Mesendoderm (in vitro differentiated cells): ENCODE data around the gene CDC6.
A peak's percentile ranks its signal among the peaks of the same experiment; 100 is the strongest.

ENCODE experiments used
- DNase-seq: peaks from one replicate; pipeline ENCODE4 v3.0.0; 2013
- H2AK5ac ChIP-seq: 2 replicates; pipeline ENCODE4 v1.6.1; 2013; ENCODE audit warnings: low read length, inconsistent platforms
- H2BK120ac ChIP-seq: 2 replicates; pipeline ENCODE4 v1.6.1; 2013; ENCODE audit warnings: low read depth, mild to moderate bottlenecking, low read length, moderate library complexity, mixed read lengths
- H2BK15ac ChIP-seq: replicated peaks from 2 replicates; pipeline ENCODE4 v1.6.1; 2013; ENCODE audit warnings: low read depth, mild to moderate bottlenecking, moderate library complexity
- H2BK5ac ChIP-seq: 2 replicates; pipeline ENCODE4 v1.6.1; 2013; ENCODE audit warnings: low read length, inconsistent platforms
- H3K18ac ChIP-seq: 2 replicates; pipeline ENCODE4 v1.6.1; 2013; ENCODE audit warnings: mild to moderate bottlenecking, low read length, mixed read lengths
- H3K23ac ChIP-seq: one replicate; pipeline ENCODE4 v1.6.1; 2013; ENCODE audit warnings: low read length
- H3K27ac ChIP-seq: 2 replicates; pipeline ENCODE4 v1.5.1; 2013; ENCODE audit warnings: low read depth, mild to moderate bottlenecking, inconsistent platforms, low read length, moderate library complexity
- H3K27me3 ChIP-seq: 2 replicates; pipeline ENCODE4 v1.6.1; 2013; ENCODE audit warnings: low read length, control low read depth, mild to moderate bottlenecking, inconsistent platforms; ENCODE audit not compliant: insufficient read depth, poor library complexity
- H3K36me3 ChIP-seq: 2 replicates; pipeline ENCODE4 v1.6.1; 2013; ENCODE audit warnings: low read length, inconsistent platforms; ENCODE audit not compliant: control insufficient read depth, insufficient read depth
- H3K4ac ChIP-seq: one replicate; pipeline ENCODE4 v1.6.1; 2013; ENCODE audit warnings: low read depth, mild to moderate bottlenecking, low read length, moderate library complexity
- H3K4me1 ChIP-seq: 2 replicates; pipeline ENCODE4 v1.6.1; 2013; ENCODE audit warnings: low read depth, low read length, inconsistent platforms; ENCODE audit not compliant: control insufficient read depth
- H3K4me2 ChIP-seq: 2 replicates; pipeline ENCODE4 v1.6.1; 2013; ENCODE audit warnings: low read length
- H3K4me3 ChIP-seq: 2 replicates; pipeline ENCODE4 v1.5.1; 2013; ENCODE audit warnings: mild to moderate bottlenecking, low read length
- H3K56ac ChIP-seq: one replicate; pipeline ENCODE4 v1.6.1; 2013; ENCODE audit warnings: low read length
- H3K79me1 ChIP-seq: 2 replicates; pipeline ENCODE4 v1.6.1; 2013; ENCODE audit warnings: low read length, inconsistent platforms
- H3K79me2 ChIP-seq: 2 replicates; pipeline ENCODE4 v1.6.1; 2013; ENCODE audit warnings: mild to moderate bottlenecking, low read length; ENCODE audit not compliant: control insufficient read depth, insufficient read depth
- H3K9ac ChIP-seq: 2 replicates; pipeline ENCODE4 v1.6.1; 2013; ENCODE audit warnings: low read length, inconsistent platforms
- H4K5ac ChIP-seq: one replicate; pipeline ENCODE4 v1.6.1; 2013; ENCODE audit warnings: low read length
- H4K8ac ChIP-seq: one replicate; pipeline ENCODE4 v1.6.1; 2013; ENCODE audit warnings: low read depth, mild to moderate bottlenecking, control low read depth, low read length, moderate library complexity
- WGBS: extraction: QIAGEN DNeasy Blood & Tissue Kit; methylation state at CpG from one replicate; pipeline ENCODE4 v1.1.7; 2013; ENCODE audit warnings: low lambda C conversion rate, missing lambda C conversion rate; ENCODE audit not compliant: insufficient coverage; ENCODE audit errors: extremely low coverage; 5-methylcytosine and 5-hydroxymethylcytosine counted together

Gene CDC6

DNA sequence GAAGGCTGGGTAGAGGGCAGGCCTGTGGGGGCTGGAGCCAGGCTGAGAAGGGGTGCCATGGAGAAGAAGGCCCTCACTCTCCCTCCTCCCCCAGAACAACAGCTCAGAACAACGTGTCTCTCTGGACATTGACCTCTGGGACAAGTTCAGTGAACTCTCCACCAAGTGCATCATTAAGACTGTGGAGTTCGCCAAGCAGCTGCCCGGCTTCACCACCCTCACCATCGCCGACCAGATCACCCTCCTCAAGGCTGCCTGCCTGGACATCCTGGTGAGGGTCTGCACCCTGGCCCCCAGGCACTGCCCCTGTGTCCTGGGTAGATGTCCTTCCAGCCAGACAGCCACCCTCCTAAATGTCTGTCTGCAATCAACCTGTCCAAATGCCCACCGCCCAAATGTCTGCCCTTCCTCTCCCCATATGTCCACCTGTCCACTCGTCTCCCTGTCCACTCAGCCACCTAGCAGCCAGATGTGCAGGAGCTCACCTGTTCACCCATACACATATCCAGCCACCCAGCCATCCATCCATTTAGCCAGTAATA, 64.6 kb downstream of the CDC6 start:
- Histone ChIP-seq H3K79me2 (peaks cover 19% of the 10 kb centered on the region), H2AK5ac (no peak overlapping the region), H3K9ac (no peak overlapping the region), H3K27me3 (no peaks in the 10 kb centered on the region), H3K4me2 (no peak overlapping the region), H4K8ac (no peak overlapping the region), H2BK15ac (no peak overlapping the region), H3K79me1 (peaks cover 22% of the 10 kb centered on the region), H3K4me3 (no peak overlapping the region), H3K27ac (no peak overlapping the region), H2BK5ac (no peak overlapping the region), H3K4me1 (peaks cover 21% of the 10 kb centered on the region), H3K56ac (no peak overlapping the region), H3K23ac (no peak overlapping the region), H2BK120ac (no peak overlapping the region), H3K4ac (no peak overlapping the region), H4K5ac (no peak overlapping the region), H3K18ac (no peak overlapping the region), H3K36me3 (peaks cover 4% of the 10 kb centered on the region)
- no peak for DNase-seq
- no CpG with 5 or more reads among the region's 7 CpGs for WGBS

DNA sequence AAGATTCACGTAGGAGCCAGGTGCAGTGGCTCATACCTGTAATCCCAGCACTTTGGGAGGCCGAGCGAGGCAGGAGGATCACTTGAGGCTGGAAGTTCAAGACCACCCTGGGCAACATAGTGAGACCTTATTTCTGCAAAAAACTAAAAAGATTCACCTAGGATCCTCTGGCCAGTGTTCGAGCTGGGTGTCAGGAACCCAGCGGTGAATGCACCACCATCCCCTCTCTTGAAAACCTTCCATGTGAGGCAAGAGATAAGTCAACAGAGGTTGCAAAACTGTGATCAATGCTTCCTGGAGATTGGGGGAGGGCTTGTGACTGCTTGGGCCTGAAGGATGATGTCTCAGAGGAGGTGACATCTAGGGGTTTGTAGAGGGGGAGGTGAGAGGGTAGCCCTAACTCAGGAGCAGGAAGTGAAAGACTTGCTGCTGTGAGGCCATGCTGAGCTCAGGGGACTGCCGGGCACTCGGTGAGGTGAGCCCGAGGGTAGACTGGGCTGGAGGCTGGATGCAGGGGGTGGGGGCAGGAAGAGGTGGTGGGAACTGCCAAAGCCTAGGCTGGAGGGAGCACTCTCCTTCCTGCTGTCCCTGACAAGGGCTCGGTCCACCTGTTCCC, 65.2 kb downstream of the CDC6 start:
- no peak overlapping the region for H3K4ac ChIP-seq
- H3K23ac ChIP-seq: no peak overlapping the region
- H3K27me3 ChIP-seq: no peaks in the 10 kb centered on the region
- H2AK5ac ChIP-seq: no peak overlapping the region
- no peak overlapping the region for H3K4me2 ChIP-seq
- no peak overlapping the region for H3K4me3 ChIP-seq
- DNase-seq: peak; percentile 60
- peaks cover 18% of the 10 kb centered on the region for H3K79me2 ChIP-seq
- H2BK15ac ChIP-seq: no peak overlapping the region
- H3K36me3 ChIP-seq: peaks cover 4% of the 10 kb centered on the region
- no peak overlapping the region for H3K56ac ChIP-seq
- no CpG with 5 or more reads among the region's 9 CpGs for WGBS
- H2BK5ac ChIP-seq: no peak overlapping the region
- no peak overlapping the region for H4K5ac ChIP-seq
- H3K27ac ChIP-seq: no peak overlapping the region
- H3K9ac ChIP-seq: no peak overlapping the region
- peaks cover 21% of the 10 kb centered on the region for H3K79me1 ChIP-seq
- H3K4me1 ChIP-seq: peaks cover 17% of the 10 kb centered on the region
- no peak overlapping the region for H2BK120ac ChIP-seq
- no peak overlapping the region for H3K18ac ChIP-seq
- no peak overlapping the region for H4K8ac ChIP-seq
